HEK293 (cell line): ENCODE measurements around the gene ACOT7.

Experiments
- CTCF ChIA-PET: fragments of 350-600 bp; formaldehyde crosslinking; extraction: SDS; loops from one replicate; lab custom pipeline; 2021; ENCODE audit warnings: antibody characterized with exemption; lab: Yijun Ruan, JAX
- POLR2A ChIA-PET: fragments of 300-600 bp; formaldehyde crosslinking; extraction: SDS; loops from one replicate; lab custom pipeline; 2020; ENCODE audit warnings: antibody characterized with exemption, inconsistent platforms; lab: Yijun Ruan, JAX
- H3K27ac ChIP-seq: fragments of 200-500 bp; sonication (Bioruptor generic); 2 replicates; pipeline ENCODE4 v1.5.1; 2014; ENCODE audit warnings: low read depth, low read length, control low read depth, inconsistent platforms; ENCODE audit errors: extremely low read depth
- H3K36me3 ChIP-seq, 2 experiments: fragments of 200-500 bp in 1 of 2; sonication (Bioruptor generic) in 1 of 2; 1 replicate in 1 of 2; 2 replicates in 1 of 2; pipeline ENCODE4 v1.5.1; 2014 to 2017; ENCODE audit warnings: inconsistent platforms in 2 of 2, low read length in 2 of 2; ENCODE audit not compliant: control insufficient read depth in 2 of 2, insufficient read depth in 1 of 2
- H3K4me1 ChIP-seq: fragments of 200-500 bp; sonication (Bioruptor generic); 2 replicates; pipeline ENCODE4 v1.5.1; 2014; ENCODE audit warnings: mild to moderate bottlenecking, low read length, inconsistent platforms; ENCODE audit not compliant: control insufficient read depth, insufficient read depth
- H3K4me3 ChIP-seq: 2 replicates; pipeline ENCODE4 v1.5.1; 2011; ENCODE audit warnings: low read depth, mild to moderate bottlenecking, control low read depth, low read length, moderate library complexity
- H3K9me3 ChIP-seq: fragments of 200-500 bp; sonication (Bioruptor generic); 2 replicates; pipeline ENCODE4 v1.5.1; 2014; ENCODE audit warnings: low read depth, low read length, inconsistent platforms; ENCODE audit not compliant: control insufficient read depth, insufficient read depth
- EGR2 ChIP-seq: fragments of 450-650 bp; formaldehyde crosslinking; IDR thresholded peaks from 2 replicates; pipeline ENCODE4 v1.5.1; 2016; ENCODE audit warnings: low read depth, missing biosample characterization, missing genetic modification characterization
- HOXC10 ChIP-seq: sonication (generic); formaldehyde crosslinking; IDR thresholded peaks from 2 replicates; pipeline ENCODE4 v1.8.1; 2023; ENCODE audit warnings: mild to moderate bottlenecking, missing genetic modification reagents
- PRDM1 ChIP-seq: fragments of 450-650 bp; formaldehyde crosslinking; IDR thresholded peaks from 2 replicates; pipeline ENCODE4; 2016; ENCODE audit warnings: missing biosample characterization, missing genetic modification characterization
- SP2 ChIP-seq: fragments of 450-650 bp; formaldehyde crosslinking; IDR thresholded peaks from 2 replicates; pipeline ENCODE4 v1.5.1; 2016; ENCODE audit warnings: missing biosample characterization, missing genetic modification characterization
- YY1 ChIP-seq: fragments of 450-650 bp; formaldehyde crosslinking; IDR thresholded peaks from 2 replicates; pipeline ENCODE4 v1.5.1; 2018; ENCODE audit warnings: missing biosample characterization, missing genetic modification characterization
- ZBTB10 ChIP-seq: fragments of 450-650 bp; formaldehyde crosslinking; IDR thresholded peaks from 2 replicates; pipeline ENCODE4 v1.5.1; 2016; ENCODE audit warnings: missing biosample characterization, missing genetic modification characterization
- ZBTB7A ChIP-seq: fragments of 450-650 bp; formaldehyde crosslinking; IDR thresholded peaks from 2 replicates; pipeline ENCODE4 v1.5.1; 2016; ENCODE audit warnings: low read depth, missing biosample characterization, missing genetic modification characterization
- ZFP69B ChIP-seq: fragments of 450-650 bp; formaldehyde crosslinking; IDR thresholded peaks from 2 replicates; pipeline ENCODE4 v1.5.1; 2016; ENCODE audit warnings: missing biosample characterization, missing genetic modification characterization
- ZIC2 ChIP-seq: fragments of 450-650 bp; formaldehyde crosslinking; IDR thresholded peaks from 2 replicates; pipeline ENCODE4 v1.5.1; 2016; ENCODE audit warnings: missing biosample characterization, missing genetic modification characterization
- ZNF223 ChIP-seq: fragments of 450-650 bp; formaldehyde crosslinking; IDR thresholded peaks from 2 replicates; pipeline ENCODE4 v1.5.1; 2016; ENCODE audit warnings: missing biosample characterization, missing genetic modification characterization
- ZNF266 ChIP-seq: fragments of 450-650 bp; formaldehyde crosslinking; IDR thresholded peaks from 2 replicates; pipeline ENCODE4 v1.5.1; 2016; ENCODE audit warnings: missing biosample characterization, missing genetic modification characterization, low read depth
- ZNF529 ChIP-seq: fragments of 450-650 bp; formaldehyde crosslinking; IDR thresholded peaks from 2 replicates; pipeline ENCODE4 v1.5.1; 2017; ENCODE audit warnings: missing genetic modification characterization, missing biosample characterization; ENCODE audit not compliant: insufficient replicate concordance
- ZNF785 ChIP-seq: fragments of 450-650 bp; formaldehyde crosslinking; IDR thresholded peaks from 2 replicates; pipeline ENCODE4 v1.5.1; 2016; ENCODE audit warnings: missing biosample characterization, missing genetic modification characterization
- ZXDB ChIP-seq: fragments of 450-650 bp; formaldehyde crosslinking; IDR thresholded peaks from 2 replicates; pipeline ENCODE4 v1.5.1; 2016; ENCODE audit warnings: missing biosample characterization, missing genetic modification characterization
- TF ChIP-seq, protein P1 (sequence below): fragments of 450-650 bp; IDR thresholded peaks from 2 replicates; pipeline ENCODE4 v1.5.1; 2018; ENCODE audit warnings: missing biosample characterization, mild to moderate bottlenecking, missing genetic modification characterization
- TF ChIP-seq, protein P2 (sequence below): fragments of 450-650 bp; formaldehyde crosslinking; IDR thresholded peaks from 2 replicates; pipeline ENCODE4 v1.5.1; 2016; ENCODE audit warnings: missing biosample characterization, missing genetic modification characterization, low read depth
- TF ChIP-seq, protein P3 (sequence below): fragments of 450-650 bp; formaldehyde crosslinking; IDR thresholded peaks from 2 replicates; pipeline ENCODE4 v1.5.1; 2016; ENCODE audit warnings: missing biosample characterization, missing genetic modification characterization

Gene ACOT7

DNA sequence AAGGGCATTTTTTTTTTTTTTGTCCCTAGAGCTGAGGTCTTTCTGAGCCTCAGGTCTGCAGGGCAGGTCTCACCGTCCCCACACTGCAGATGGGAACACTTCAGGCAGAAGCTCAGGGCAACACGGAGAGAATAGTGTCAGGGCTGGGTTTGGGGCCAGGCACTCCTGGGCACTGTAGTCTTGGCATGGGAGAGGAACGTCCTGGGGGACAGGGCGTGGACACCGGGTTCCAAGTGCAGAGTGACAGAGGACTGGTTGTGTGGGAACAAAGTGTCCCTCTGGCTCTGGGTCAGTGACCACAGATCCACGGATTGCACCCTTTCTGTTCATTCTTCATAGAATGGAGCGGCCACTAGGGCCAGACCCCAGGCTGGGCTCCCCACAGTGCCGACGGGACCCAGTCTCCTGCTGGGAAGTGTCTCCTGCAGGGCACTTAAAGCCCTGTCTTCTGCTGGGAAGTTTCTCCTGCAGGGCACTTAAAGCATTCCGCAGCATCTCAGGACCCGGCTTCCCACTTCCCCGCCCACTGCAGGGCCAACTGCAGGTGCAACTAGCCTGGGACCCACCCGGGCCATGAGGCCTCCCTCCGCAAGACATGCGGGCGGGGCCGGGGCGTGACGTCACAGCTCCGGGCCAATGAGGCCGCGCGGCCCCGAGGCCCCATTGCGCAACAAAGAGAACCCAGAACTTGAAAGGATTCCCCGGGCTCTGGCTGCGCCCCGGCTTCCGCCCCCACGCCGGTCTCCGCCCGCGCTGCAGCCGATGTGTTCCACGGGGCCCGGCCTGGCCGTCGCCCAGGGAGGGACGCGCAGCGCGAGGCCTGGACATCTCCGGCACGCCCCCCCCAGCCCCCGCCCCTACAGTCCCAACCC lies 133.8 kb downstream of the ACOT7 start (continued):
- TF ChIP-seq, protein P1, sequence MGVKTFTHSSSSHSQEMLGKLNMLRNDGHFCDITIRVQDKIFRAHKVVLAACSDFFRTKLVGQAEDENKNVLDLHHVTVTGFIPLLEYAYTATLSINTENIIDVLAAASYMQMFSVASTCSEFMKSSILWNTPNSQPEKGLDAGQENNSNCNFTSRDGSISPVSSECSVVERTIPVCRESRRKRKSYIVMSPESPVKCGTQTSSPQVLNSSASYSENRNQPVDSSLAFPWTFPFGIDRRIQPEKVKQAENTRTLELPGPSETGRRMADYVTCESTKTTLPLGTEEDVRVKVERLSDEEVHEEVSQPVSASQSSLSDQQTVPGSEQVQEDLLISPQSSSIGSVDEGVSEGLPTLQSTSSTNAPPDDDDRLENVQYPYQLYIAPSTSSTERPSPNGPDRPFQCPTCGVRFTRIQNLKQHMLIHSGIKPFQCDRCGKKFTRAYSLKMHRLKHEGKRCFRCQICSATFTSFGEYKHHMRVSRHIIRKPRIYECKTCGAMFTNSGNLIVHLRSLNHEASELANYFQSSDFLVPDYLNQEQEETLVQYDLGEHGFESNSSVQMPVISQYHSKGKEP, result peak; percentile 73
- TF ChIP-seq EGR2 (peak; percentile 83), ZNF785 (tag by site-specific recombination) (no peak), SP2 (tag by site-specific recombination) (peak; percentile 80), ZFP69B (peak; percentile 98), ZNF266 (tag by site-specific recombination) (no peak), PRDM1 (tag by site-specific recombination) (no peak), YY1 (tag by site-specific recombination) (no peak), ZBTB7A (peak; percentile 70; the same call in 1 of the 2 replicates), ZBTB10 (tag by site-specific recombination) (peak; percentile 29; the same call in 1 of the 2 replicates), ZXDB (peak; percentile 31; the same call in 1 of the 2 replicates)
- TF ChIP-seq, protein P2, sequence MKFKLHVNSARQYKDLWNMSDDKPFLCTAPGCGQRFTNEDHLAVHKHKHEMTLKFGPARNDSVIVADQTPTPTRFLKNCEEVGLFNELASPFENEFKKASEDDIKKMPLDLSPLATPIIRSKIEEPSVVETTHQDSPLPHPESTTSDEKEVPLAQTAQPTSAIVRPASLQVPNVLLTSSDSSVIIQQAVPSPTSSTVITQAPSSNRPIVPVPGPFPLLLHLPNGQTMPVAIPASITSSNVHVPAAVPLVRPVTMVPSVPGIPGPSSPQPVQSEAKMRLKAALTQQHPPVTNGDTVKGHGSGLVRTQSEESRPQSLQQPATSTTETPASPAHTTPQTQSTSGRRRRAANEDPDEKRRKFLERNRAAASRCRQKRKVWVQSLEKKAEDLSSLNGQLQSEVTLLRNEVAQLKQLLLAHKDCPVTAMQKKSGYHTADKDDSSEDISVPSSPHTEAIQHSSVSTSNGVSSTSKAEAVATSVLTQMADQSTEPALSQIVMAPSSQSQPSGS (tag by site-specific recombination), result peak; percentile 94
- TF ChIP-seq, protein P3, sequence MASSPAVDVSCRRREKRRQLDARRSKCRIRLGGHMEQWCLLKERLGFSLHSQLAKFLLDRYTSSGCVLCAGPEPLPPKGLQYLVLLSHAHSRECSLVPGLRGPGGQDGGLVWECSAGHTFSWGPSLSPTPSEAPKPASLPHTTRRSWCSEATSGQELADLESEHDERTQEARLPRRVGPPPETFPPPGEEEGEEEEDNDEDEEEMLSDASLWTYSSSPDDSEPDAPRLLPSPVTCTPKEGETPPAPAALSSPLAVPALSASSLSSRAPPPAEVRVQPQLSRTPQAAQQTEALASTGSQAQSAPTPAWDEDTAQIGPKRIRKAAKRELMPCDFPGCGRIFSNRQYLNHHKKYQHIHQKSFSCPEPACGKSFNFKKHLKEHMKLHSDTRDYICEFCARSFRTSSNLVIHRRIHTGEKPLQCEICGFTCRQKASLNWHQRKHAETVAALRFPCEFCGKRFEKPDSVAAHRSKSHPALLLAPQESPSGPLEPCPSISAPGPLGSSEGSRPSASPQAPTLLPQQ (tag by site-specific recombination), result peak; percentile 99

- no peaks in the 10 kb centered on the region for H3K9me3 ChIP-seq
- peaks cover 0 to 9% of the 10 kb centered on the region in 2 experiments; a peak in 1 of 3 replicates for H3K36me3 ChIP-seq
- TF ChIP-seq ZNF529 (no peak), ZIC2 (tag by site-specific recombination) (no peak), HOXC10 (CRISPR knock-in tag) (no peak), ZNF223 (tag by site-specific recombination) (no peak)
- H3K27ac ChIP-seq, result no peak overlapping the region
- CTCF ChIA-PET, result interaction anchor here (0.6 to 3.0 kb wide), 7 partner anchors 9 to 164 kb away, joined by 3 to 12 read pairs (median 3); partner anchors contain the start of gene RPL22
- POLR2A ChIA-PET, result interaction anchor here (0.6 kb wide), 1 partner anchor 114 kb away, joined by 3 read pairs; no protein-coding TSS in a partner anchor
- no peak overlapping the region for H3K4me3 ChIP-seq
- 0 out of 2 replicates have a peak, but pooled peaks cover 2% of the 10 kb centered on the region for H3K4me1 ChIP-seq
Measured at GRCh38 chr1:6258675-6259074, 134.9 kb downstream of the ACOT7 start.
